GM04503 (cell line): Measurements from ENCODE around the gene SLC48A1.

Experiments used
- DNase-seq: peaks from one replicate; pipeline ENCODE4 v3.0.0-alpha.2; 2012; ENCODE audit warnings: low read depth

Gene SLC48A1

GRCh38 chr12:47824635-47825034 is 51.6 kb downstream of the SLC48A1 start:
- no peak for DNase-seq

DNA sequence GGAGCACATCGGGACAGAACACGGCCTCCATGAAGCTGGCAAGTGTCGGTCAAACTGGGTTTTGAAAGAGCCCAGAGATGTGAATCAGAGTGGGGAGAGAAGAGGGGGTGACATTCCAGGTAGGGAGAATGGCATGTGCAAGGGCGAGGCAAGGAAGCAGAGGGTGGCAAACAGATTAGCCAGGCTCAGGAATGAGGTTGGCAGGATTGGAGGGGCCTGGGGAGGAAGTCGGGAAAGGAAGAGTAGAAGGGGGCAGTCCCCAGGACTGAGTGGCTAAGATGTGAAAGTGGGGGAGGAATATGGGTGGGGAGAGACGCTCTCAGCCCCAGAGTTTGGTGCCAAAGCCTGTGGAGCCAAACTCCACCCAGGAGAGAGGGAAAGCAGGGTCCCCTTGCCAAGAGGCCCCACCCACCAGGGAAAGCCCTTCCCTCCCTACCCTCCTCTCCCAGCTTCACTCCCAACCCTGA is 52.2 kb downstream of the SLC48A1 start:
- DNase-seq, result no peak

- DNase-seq, result no peak
Measured at GRCh38 chr12:47828008-47828975, 55.3 kb downstream of the SLC48A1 start.

GRCh38 chr12:47828976-47829482 is 56.0 kb downstream of the SLC48A1 start:
- no peak for DNase-seq

DNA sequence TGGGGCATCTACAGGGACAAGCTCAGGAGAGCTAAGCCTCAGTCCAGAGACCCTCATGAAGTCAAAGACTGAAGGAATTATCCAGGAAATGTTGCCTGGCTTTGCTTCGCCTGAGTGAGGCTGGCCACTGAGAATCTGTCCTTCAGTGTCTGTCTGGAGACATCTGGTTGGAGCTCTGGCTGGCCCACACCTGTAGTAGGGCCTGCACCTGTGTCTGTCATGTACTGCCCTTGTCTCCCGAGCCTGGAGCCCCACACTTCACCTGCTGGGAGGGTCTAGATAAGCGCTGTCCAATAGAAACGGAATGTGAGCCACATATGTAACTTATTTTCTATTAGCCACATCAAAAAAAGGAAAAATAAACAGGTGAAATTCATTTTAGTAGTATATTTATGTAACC is 56.5 kb downstream of the SLC48A1 start:
- no peak for DNase-seq
